Karpas-422 (cell line): ENCODE data around the gene NPIPA7. TPM values are rescaled to one million over a fixed set of nuclear protein-coding genes. Genes with fewer than 3 reads are reported as not detected.
"Not testable (repeated sequence)": the region's sequence is repeated elsewhere in the genome, so short reads cannot be mapped to it uniquely, and the experiment has no call there.

Source experiments
- DNase-seq: peaks from one replicate; pipeline ENCODE4 v3.0.0-alpha.2; 2015
- H2AFZ ChIP-seq: fragments of 200-600 bp; sonication (generic); 2 replicates; pipeline ENCODE4 v1.6.1; 2014; ENCODE audit warnings: antibody characterized with exemption, low read length, mixed read lengths
- H3K27ac ChIP-seq: fragments of 200-600 bp; sonication (generic); 2 replicates; pipeline ENCODE4 v1.5.1; 2014; ENCODE audit warnings: mild to moderate bottlenecking, low read length, moderate library complexity
- H3K27me3 ChIP-seq: fragments of 200-600 bp; sonication (generic); 2 replicates; pipeline ENCODE4 v1.6.1; 2014; ENCODE audit warnings: low read length, mixed read lengths
- H3K36me3 ChIP-seq: fragments of 200-600 bp; sonication (generic); 2 replicates; pipeline ENCODE4 v1.6.1; 2014; ENCODE audit warnings: low read length, mixed read lengths; ENCODE audit not compliant: insufficient read depth
- H3K4me1 ChIP-seq: fragments of 200-600 bp; sonication (generic); 2 replicates; pipeline ENCODE4 v1.6.1; 2014; ENCODE audit warnings: mild to moderate bottlenecking, low read length, mixed read lengths
- H3K4me2 ChIP-seq: fragments of 200-600 bp; sonication (generic); 2 replicates; pipeline ENCODE4 v1.6.1; 2014; ENCODE audit warnings: low read length, low read depth, mild to moderate bottlenecking; ENCODE audit not compliant: poor library complexity, severe bottlenecking
- H3K4me3 ChIP-seq: fragments of 200-600 bp; sonication (generic); 2 replicates; pipeline ENCODE4 v1.5.1; 2014; ENCODE audit warnings: mild to moderate bottlenecking, antibody characterized with exemption, low read length, mixed read lengths
- H3K79me2 ChIP-seq: fragments of 200-600 bp; sonication (generic); 2 replicates; pipeline ENCODE4 v1.6.1; 2014; ENCODE audit warnings: mild to moderate bottlenecking, low read length, mixed read lengths
- H3K9ac ChIP-seq: fragments of 200-600 bp; sonication (generic); 2 replicates; pipeline ENCODE4 v1.6.0; 2014; ENCODE audit warnings: low read length
- H3K9me2 ChIP-seq: fragments of 200-600 bp; sonication (generic), shearing (Covaris generic); replicated peaks from 2 replicates; pipeline ENCODE4 v1.6.0; 2014; ENCODE audit warnings: mild to moderate bottlenecking, low read length, moderate library complexity; ENCODE audit not compliant: insufficient read depth
- H3K9me3 ChIP-seq: fragments of 300-700, 200-600 bp; sonication (generic); 2 replicates; pipeline ENCODE4 v1.6.1; 2014; ENCODE audit warnings: low read length, mixed read lengths
- H4K20me1 ChIP-seq: fragments of 200-600 bp; sonication (generic); 2 replicates; pipeline ENCODE4 v1.6.1; 2014; ENCODE audit warnings: mild to moderate bottlenecking, antibody characterized with exemption, low read length, low read depth; ENCODE audit not compliant: insufficient read depth
- small RNA-seq: library from RNA; depleted of rRNA; stranded (forward); fragments of <200 nt; gene quantifications from one replicate; pipeline ENCODE3, GENCODE V24; 2014
- total RNA-seq: library from RNA; depleted of rRNA; stranded (reverse); fragments of >200 nt; shearing (Covaris generic); gene quantifications from 2 replicates; pipeline ENCODE4 v1.2.3, GENCODE V29; 2014; ENCODE audit warnings: low replicate concordance; rRNA removed

Gene NPIPA7
- total RNA-seq, 1 experiment from 2014 or later = 27.4 TPM

DNA sequence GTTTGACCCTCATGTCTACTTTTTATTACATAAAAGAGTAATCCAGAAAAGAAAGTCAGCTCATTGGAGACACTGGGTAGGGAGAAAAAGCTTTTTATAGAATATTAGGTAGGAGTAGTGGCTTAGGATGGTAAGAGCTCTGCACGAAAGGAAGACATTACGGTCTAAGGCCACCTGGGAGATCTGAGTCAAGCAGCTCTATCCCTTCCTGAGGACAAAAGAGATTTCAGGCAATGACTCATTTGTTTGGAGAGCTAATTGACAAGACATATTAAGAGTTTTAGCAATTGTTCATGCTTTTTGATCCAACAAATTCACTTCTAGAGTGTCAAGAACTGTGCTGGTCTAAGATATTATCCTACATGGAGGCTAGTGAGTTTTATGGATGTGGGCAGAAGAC lies 62.5 kb downstream of the NPIPA7 start:
- H4K20me1 ChIP-seq, H3K4me2 ChIP-seq, H3K4me3 ChIP-seq, H3K79me2 ChIP-seq, H2AFZ ChIP-seq, H3K27ac ChIP-seq, H3K4me1 ChIP-seq, H3K9me2 ChIP-seq, DNase-seq, H3K36me3 ChIP-seq, H3K27me3 ChIP-seq, H3K9me3 ChIP-seq, H3K9ac ChIP-seq: not testable (repeated sequence)

Small RNAs within 50 kb of the gene (small RNA-seq; reads per million reads assigned to genes)
- not detected for gene AC138969.3
- not detected for gene MIR6511A3
- gene MIR6770-2 = not detected

Other genes starting within 250 kb of the NPIPA7 start
- not detected in 2 replicates for gene ABCC6, start 155.6 kb upstream of the NPIPA7 start, total RNA-seq
- gene NOMO3, start 146.6 kb upstream of the NPIPA7 start, total RNA-seq = 23.7 and 26.1 TPM in 2 replicates